Fibroblast of the aortic adventitia (primary cell): Measurements from ENCODE around the gene SUSD6. TPM values are rescaled to one million over a fixed set of nuclear protein-coding genes. Genes with fewer than 3 reads are reported as not detected.

ENCODE experiments used
- DNase-seq: peaks from one replicate; pipeline ENCODE4 v3.0.0-alpha.2; 2010; ENCODE audit warnings: low read depth
- H3K4me3 ChIP-seq: 2 replicates; pipeline ENCODE4 v1.5.1; 2011; ENCODE audit warnings: low read depth, mild to moderate bottlenecking, control low read depth, low read length, moderate library complexity
- total RNA-seq: library from RNA; depleted of rRNA; stranded (reverse); fragments of >200 nt; gene quantifications from 2 replicates; pipeline ENCODE4 v1.2.3, GENCODE V29; 2012; ENCODE audit warnings: low replicate concordance
- TF ChIP-seq, protein P1 (sequence below): IDR thresholded peaks from 2 replicates; pipeline ENCODE4 v1.5.1; 2011; ENCODE audit warnings: mild to moderate bottlenecking, low read length, control low read depth, inconsistent platforms; ENCODE audit not compliant: insufficient read depth

Gene SUSD6
- total RNA-seq, 1 donor = 8.0 TPM

DNA sequence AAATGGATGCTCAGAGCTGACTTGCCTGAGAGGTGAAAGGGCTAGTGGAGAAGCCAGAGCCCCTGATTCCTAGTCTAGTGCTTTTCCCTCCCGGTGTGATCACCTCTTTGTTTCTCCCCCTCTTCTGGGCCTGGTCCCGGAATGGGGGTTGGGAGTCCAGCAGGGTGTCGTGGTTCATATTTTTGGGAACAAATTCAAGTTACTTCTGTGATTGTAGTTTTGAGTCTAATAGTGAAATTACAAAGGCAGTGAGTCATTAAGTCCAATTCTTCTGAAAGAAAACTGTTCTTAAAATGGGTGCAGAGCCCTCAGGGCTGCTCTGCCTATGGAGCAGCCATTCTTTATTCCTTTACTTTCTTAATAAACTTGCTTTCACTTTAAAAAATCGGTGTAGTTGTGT is 7.6 kb downstream of the SUSD6 start:
- peak; percentile 54 for DNase-seq
- TF ChIP-seq, protein P1, sequence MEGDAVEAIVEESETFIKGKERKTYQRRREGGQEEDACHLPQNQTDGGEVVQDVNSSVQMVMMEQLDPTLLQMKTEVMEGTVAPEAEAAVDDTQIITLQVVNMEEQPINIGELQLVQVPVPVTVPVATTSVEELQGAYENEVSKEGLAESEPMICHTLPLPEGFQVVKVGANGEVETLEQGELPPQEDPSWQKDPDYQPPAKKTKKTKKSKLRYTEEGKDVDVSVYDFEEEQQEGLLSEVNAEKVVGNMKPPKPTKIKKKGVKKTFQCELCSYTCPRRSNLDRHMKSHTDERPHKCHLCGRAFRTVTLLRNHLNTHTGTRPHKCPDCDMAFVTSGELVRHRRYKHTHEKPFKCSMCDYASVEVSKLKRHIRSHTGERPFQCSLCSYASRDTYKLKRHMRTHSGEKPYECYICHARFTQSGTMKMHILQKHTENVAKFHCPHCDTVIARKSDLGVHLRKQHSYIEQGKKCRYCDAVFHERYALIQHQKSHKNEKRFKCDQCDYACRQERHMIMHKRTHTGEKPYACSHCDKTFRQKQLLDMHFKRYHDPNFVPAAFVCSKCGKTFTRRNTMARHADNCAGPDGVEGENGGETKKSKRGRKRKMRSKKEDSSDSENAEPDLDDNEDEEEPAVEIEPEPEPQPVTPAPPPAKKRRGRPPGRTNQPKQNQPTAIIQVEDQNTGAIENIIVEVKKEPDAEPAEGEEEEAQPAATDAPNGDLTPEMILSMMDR = no peak
- no peak overlapping the region for H3K4me3 ChIP-seq

DNA sequence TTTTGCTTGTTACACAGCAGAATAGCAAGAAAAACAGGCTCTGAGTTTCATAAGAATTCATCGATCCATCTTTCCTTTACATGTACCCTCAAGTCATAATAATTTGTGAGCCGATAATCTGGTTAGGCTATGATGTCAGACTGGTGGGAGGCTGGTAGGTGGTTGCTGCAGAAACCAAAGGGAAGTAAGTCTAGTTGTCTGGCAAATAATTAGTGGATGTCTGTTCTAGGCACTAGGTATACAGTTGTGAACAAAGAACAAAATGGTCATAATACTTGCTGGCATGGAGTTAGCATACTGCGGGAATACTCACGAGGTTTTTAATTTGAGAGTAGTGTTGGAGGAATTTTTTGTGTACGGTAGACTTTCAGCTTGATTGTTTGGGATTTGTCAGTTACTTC is 8.8 kb downstream of the SUSD6 start:
- no peak overlapping the region for H3K4me3 ChIP-seq
- DNase-seq = no peak
- TF ChIP-seq, protein P1 = no peak

DNA sequence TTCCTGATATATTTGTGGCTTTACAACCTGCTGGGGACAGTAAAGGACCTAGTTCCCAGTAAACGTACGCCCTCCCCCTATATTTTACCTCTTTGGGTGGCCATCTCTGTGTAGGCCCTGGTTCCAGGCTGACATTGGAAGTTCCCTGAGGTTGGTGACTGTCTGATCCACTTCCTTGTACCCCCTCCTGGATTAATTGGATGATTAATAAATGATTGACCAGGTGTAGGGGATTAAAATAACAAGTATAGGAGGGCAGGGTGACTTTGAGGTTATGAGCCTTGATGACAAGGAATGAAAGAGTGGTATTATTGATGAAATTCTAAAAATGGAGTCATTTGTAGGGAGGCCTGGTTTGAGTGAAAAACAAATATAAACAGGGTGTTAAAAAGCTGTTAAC is 9.6 kb downstream of the SUSD6 start:
- no peak for DNase-seq

DNA sequence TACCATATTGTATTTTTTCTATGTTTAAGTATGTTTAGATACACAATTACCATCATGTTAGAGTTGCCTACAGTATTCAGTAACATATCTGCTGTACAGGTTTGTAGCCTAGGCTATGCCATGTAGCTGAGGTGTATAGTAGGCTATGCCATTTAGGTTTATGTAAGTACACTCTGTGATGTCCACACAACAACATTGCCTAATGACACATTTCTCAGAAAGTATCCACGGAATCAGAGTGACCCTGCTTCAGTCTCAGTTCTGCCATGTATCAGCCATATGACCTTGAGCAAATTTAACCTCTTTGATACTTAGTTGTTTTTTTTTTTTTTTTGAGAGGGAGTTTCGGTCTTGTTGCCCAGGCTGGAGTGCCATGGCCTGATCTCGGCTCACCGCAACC is 12.7 kb downstream of the SUSD6 start:
- no peak overlapping the region for H3K4me3 ChIP-seq
- DNase-seq = no peak
- TF ChIP-seq, protein P1 = no peak

More for the DNA sequence above, 9.6 kb downstream of the SUSD6 start:
- TF ChIP-seq, protein P1 = no peak
- H3K4me3 ChIP-seq = no peak overlapping the region

DNA sequence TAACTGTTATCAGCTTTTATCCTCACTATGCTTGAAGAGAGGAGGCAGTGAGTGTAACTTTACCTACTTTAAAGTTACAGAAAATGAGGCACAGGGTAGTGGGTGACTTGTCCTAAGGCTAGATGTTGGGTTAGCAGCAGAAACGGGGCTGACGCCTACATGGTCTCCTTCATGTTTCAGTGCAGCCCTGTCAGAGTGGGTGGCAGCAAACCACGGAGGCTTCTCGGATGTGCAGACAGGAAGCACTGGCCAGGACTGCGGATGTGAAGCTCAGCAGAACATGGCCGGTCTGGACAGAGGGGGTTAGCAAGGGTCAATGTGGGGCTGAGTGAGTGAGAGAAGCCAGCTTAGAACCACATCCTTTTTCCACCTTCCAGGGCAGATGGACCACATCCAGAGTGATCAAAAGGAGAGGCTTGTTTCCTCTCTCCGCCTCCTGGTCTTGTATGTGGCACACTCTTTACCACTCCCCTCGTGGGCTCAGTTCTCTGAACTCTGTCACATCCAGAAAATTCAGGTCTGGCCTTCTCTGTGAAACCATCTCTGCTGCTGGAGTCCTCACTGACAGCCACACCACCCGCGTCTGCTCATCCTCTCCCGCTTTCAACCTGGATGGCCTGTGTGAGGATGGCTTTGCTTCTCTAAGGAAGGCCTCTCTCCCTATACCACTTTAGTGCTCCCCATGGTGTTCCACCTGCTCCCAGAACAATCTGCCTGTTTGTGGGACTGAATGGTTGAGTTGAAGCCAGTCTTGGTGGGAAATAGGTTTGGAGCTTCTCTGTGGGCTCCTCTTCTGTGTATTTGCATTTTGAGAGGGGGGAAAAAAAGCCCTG is 14.1 kb downstream of the SUSD6 start:
- DNase-seq = no peak

DNA sequence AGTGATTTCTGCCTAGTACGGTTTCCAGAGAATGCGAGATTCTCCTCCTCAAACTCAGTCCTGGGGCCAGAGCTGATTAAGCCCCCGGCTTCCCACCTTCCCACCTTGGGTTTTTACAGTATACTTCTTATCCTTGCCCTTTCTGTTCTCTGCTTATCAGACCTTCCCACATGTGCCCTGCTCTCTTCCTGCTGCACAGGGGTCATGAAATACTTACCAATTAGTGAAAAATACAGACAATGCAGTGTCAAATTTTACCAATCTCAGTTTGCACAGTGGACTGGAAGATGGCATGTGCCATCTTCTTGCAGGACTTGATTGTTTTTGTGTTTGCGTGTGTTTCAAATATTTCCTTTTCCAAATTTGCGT is 14.7 kb downstream of the SUSD6 start:
- H3K4me3 ChIP-seq = no peak overlapping the region
- TF ChIP-seq, protein P1 = no peak
- no peak for DNase-seq

More for the DNA sequence above, 14.1 kb downstream of the SUSD6 start:
- TF ChIP-seq, protein P1 = no peak
- no peak overlapping the region for H3K4me3 ChIP-seq
